Spleen (tissue), 7 donors: ENCODE results near the gene DECR2.

Source experiments
- POLR2A ChIP-seq, 3 donors: fragments of 450-650 bp; IDR thresholded peaks; one replicate each; pipeline ENCODE4 v1.5.1; 2017; ENCODE audit warnings: antibody characterized with exemption in 3 of 3, mild to moderate bottlenecking in 1 of 3
- POLR2AphosphoS5 ChIP-seq, 3 donors: sonication (generic); formaldehyde crosslinking; IDR thresholded peaks; one replicate each; pipeline ENCODE4 v1.5.1; 2017; ENCODE audit warnings: antibody characterized with exemption in 3 of 3
- TF ChIP-seq, protein P1 (sequence below), 11 experiments: fragments of 200-600 bp in 7 of 11; fragments of 450-650 bp in 4 of 11; sonication (generic) in 4 of 11; IDR thresholded peaks in 8 of 11; conservative IDR thresholded peaks in 3 of 11; 1 replicate in 7 of 11; 2 replicates in 4 of 11; pipeline versions ENCODE4 v1.4.0 to v1.8.0; 2016 to 2021; ENCODE audit warnings: antibody characterized with exemption in 11 of 11, inconsistent platforms in 4 of 11, mild to moderate bottlenecking in 1 of 11
- donor health status: DM: no; HTN: no; CAD: no; lungs with moderate emphysema.
- donor health status: DM: no; HTN: no; CAD: no.
- donor health status: DM: no; HTN: no; CAD: no.

DNA sequence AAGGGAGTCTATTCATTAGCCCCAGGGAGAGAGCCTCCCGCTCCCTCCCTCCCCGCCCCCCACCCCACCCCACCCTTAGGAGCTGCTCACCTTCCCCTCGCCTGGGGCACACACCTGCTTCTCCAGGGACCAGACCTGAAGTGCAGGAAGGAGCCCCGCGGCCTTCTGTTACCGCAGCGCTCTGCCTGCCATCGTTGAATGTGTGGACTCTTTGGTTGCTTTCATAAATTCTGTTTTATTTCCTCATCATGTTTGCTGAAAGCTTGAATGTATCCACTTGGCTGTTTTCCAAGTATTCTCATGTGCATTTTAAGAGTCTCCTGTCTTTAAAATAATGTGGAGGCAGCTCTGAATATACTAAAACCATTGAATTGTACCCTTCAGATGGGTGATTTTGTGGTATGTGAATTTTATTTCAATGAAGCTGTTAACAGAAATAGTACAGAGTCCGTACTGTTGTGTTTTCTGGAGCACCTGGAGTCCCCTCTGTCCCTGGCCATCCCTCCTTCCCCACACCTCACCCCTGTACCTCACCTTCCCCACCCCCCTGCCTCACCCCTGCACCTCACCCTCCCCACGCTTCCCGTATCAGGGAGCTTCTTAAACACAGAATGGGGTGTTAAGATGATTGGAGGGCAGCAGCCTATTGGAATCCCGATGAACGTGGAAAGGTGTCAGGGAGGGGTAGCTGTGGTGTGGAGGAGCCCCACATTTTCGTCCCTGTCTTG is 49.3 kb downstream of the DECR2 start:
- TF ChIP-seq, protein P1, sequence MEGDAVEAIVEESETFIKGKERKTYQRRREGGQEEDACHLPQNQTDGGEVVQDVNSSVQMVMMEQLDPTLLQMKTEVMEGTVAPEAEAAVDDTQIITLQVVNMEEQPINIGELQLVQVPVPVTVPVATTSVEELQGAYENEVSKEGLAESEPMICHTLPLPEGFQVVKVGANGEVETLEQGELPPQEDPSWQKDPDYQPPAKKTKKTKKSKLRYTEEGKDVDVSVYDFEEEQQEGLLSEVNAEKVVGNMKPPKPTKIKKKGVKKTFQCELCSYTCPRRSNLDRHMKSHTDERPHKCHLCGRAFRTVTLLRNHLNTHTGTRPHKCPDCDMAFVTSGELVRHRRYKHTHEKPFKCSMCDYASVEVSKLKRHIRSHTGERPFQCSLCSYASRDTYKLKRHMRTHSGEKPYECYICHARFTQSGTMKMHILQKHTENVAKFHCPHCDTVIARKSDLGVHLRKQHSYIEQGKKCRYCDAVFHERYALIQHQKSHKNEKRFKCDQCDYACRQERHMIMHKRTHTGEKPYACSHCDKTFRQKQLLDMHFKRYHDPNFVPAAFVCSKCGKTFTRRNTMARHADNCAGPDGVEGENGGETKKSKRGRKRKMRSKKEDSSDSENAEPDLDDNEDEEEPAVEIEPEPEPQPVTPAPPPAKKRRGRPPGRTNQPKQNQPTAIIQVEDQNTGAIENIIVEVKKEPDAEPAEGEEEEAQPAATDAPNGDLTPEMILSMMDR (IDR thresholded peaks at IDR 0.05 in 8 of 11, conservative IDR thresholded peaks at IDR 0.05 in 3 of 11) = no peak
- TF ChIP-seq POLR2A (IDR thresholded peaks at IDR 0.05) (no peak), POLR2AphosphoS5 (IDR thresholded peaks at IDR 0.05) (no peak)
